Activated T-cell treated with anti-CD3 and anti-CD28 coated beads for 4 hours (primary cell): Measurements from ENCODE around the gene PDZD4.

Experiments used
- DNase-seq: peaks from one replicate; pipeline ENCODE4 v3.0.0-alpha.2; 2020

PDZD4 gene

GRCh38 chrX:153867139-153867538 lies 36.8 kb upstream of the PDZD4 start:
- DNase-seq, result no peak

DNA sequence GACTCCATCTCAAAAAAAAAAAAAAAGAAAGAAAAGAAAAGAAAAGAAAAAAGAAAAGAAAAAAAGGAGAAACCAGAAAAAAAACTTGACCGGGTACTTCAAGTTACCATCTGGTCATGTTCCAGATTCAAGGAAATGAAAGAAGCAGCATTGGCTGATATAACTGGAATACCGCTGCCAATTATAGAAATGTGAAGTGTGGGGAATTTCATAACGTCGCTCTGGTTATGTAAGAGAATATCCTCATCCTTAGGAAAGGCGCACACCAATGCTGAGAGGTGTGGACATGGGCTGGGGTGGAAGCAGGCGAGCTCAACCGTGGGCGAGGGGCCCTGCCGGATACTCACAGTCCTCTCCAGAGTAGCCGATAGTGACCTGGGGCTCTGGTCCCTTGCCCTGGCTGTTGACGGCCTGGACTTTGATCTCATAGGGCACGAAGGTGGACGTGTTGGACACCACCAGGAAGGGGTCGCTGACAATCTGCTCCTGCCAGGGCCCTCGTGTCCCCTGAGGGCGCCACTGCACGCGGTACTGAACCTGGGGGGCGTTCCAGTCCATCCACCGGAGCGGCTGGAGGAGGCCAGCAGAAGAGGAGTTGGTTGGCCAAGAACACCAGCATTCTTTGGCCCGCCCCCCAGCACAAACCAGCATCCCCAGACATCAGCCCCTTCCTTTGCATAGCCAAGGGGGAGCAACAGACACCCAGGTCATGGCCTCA lies 36.1 kb upstream of the PDZD4 start:
- no peak for DNase-seq

- DNase-seq, result no peak
These were observed 35.3 kb upstream of the PDZD4 start for GRCh38 chrX:153865685-153866084.

- DNase-seq, result no peak
These were observed 34.9 kb upstream of the PDZD4 start for GRCh38 chrX:153865321-153865580.

- no peak for DNase-seq
These were observed 34.4 kb upstream of the PDZD4 start for GRCh38 chrX:153864561-153865320.

- no peak for DNase-seq
These were observed 33.8 kb upstream of the PDZD4 start for GRCh38 chrX:153864101-153864500.

GRCh38 chrX:153863251-153863991 lies 33.1 kb upstream of the PDZD4 start:
- DNase-seq, result no peak

- no peak for DNase-seq
These were observed 32.3 kb upstream of the PDZD4 start for GRCh38 chrX:153862369-153863250.

- no peak for DNase-seq
These were observed 31.5 kb upstream of the PDZD4 start for GRCh38 chrX:153861733-153862310.

- no peak for DNase-seq
These were observed 30.8 kb upstream of the PDZD4 start for GRCh38 chrX:153861151-153861550.

DNA sequence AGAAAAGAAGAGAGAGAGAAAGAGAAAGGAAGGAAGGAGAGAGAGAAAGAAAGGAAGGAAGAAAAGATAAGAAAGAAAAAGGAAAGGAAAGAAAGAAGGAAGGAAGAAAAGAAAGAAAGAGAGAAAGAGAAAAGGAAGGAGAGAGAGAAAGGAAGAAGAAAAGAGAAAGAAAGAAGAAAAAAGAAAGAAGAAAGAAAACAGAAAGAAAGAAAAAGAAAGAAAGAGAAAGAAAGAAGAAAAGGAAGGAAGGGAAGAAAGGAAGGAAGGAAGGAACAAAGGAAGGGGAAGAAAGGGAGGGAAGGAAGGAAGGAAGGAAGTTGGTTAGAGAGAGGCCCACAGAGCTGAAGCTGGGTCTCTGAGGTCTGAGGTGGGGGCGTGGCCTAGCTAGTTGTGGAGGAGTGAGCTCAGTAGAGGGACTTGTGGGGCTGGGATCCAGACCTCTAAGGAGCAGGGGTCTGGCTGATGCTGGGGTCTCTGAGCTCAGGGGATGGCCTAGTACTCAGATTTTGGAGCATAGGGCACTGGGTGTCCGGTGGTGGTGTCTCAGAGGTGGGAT lies 27.1 kb upstream of the PDZD4 start:
- DNase-seq, result no peak

DNA sequence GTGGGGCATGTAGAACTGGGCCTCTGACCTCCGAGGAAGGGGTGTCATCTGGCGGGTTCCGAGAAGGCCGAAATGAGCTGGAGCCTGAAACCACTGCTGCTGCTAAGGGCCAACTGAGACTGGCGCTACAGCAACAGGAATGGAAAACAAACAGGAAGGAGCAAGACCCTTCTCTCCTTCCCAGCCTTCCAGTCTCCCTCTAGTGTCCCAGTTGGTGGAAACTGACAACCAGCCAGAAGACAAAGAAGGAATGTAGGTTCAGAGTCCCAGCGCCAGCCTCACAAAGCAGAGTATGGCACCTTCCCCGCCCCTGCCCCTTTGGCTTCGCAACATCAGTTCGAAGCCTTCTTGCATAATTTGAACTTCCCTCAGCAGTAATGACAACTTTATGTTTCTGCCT lies 24.4 kb upstream of the PDZD4 start:
- no peak for DNase-seq

DNA sequence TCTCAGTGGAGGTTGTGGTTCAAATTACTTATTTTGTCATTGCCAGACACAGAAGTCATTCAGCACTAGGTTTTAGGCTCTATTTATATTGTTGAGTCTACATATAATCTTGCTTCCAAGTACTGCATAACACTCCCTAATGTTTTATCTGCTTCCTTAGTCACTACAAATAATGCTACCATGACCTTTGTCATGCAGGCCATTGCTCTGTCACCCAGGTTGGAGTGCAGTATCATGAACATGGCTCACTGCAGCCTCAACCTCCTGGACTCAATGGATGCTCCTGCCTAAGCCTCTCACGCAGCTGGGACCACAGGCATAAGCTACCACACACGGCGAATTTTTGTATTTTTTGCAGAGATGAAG lies 23.5 kb upstream of the PDZD4 start:
- DNase-seq, result no peak

DNA sequence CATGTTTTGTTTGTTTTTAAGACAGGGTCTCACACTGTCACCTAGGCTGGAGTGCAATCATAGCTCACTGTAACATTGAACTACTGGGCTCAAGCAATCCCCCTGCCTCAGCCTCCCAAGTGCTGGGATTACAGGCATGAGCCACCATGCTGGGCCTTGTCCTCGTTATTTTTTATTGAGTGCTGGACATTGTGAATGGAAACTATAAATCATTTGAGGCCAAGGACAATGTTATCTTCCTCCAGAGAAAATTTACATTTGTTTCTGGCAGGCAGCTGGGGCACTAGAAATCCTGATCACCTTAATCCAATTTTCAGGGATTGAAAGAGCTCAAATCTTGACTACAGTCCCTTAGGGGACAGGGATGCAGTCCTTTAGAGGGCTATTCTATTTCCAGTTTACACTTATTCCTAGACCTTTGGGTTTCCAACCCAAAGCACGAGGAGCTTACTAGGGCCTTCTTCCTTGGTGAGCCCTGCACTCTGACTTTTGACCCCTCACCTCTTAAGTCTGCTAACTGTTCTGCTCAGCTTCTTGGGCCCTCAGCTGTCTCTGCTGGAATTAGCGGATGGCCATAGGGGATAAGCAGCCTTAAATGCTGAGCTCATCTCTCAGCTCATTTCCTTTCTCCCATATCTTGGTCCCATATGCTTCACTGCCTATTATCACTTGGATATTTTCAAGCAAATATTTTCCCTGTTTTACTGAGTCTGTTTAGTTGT lies 23.0 kb upstream of the PDZD4 start:
- DNase-seq, result no peak

- no peak for DNase-seq
These were observed 21.6 kb upstream of the PDZD4 start for GRCh38 chrX:153851981-153852380.

- DNase-seq, result no peak
These were observed 18.0 kb upstream of the PDZD4 start for GRCh38 chrX:153848325-153848724.

- DNase-seq, result no peak
These were observed 15.5 kb upstream of the PDZD4 start for GRCh38 chrX:153845842-153846241.

GRCh38 chrX:153845195-153845594 lies 14.9 kb upstream of the PDZD4 start:
- no peak for DNase-seq

DNA sequence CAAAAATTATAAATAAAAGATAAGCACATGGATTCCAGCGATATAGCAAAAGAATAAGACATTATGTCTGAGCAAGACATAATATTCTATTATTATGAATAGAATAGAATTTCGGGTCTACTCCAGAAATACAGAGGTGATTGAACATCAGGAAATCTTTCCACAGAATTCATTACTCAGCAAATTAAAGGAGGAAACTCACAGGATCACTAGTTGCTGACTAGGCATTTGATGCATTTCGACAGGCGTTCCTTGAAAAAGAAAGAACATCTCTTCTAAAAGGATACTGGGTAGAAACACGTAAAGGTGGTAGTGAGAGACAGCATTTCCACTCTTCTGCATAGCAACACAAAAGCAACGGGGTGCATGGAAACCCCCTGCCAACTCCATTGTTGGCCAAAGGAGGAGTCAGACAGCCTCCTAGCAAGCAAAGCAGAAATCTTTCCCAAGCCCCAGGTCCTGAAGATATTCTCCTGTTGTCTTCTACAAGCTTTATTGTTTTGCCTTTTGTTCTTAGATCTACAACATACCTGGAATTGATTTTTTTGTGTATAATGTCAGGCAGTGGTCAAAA lies 14.3 kb upstream of the PDZD4 start:
- DNase-seq, result no peak

- DNase-seq, result no peak
These were observed 6.6 kb upstream of the PDZD4 start for GRCh38 chrX:153836921-153837320.

DNA sequence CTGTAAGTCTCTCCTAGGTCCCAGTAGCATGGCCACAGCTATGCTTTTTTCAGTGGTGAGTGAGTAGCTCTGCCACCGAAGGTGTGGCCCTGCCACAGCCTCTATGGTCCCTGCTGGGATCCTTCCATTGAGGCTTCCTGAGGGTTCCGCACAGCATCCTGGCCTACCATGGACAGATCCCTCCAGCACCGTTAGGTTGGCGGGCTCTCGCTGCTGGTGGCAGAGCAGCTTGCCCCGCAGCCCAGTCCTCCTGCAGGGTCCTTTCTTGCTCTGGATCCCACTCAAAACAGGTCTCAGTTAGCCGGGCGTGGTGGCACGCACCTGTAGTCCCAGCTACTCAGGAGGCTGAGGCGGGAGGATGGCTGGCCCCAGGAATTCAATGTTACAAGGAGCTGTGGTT lies 2.4 kb upstream of the PDZD4 start:
- no peak for DNase-seq
